Measurements from ENCODE around the gene TIMM44. TPM values are rescaled to one million over a fixed set of nuclear protein-coding genes. Genes with fewer than 3 reads are reported as not detected.

Gene TIMM44
- total RNA-seq, 2 donors from 2014 or later = 20.5 to 73.8 TPM

DNA sequence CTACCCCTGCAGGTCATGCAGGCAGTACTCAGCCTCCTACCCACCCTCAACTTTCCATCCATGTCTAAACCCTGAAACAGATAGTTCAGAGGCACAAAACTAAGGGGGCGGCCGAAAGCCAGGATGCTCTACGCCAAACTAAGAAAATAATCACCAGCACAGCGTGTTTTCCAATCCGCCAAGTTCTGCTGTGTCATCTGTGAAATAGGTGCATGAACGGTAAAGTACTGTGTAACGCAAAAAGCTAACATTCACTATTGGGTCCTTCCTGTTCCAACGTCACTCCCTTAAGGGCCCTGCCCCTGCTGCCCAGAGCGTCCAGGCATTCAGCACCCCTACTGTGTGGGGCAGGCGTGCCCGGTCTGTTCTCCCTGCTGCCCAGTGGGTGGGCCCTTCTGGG lies 12.2 kb upstream of the TIMM44 start:
- no peak overlapping the region for H3K27ac ChIP-seq
- TF ChIP-seq POLR2A (IDR thresholded peaks at IDR 0.05) = no peak
- TF ChIP-seq, protein P1, sequence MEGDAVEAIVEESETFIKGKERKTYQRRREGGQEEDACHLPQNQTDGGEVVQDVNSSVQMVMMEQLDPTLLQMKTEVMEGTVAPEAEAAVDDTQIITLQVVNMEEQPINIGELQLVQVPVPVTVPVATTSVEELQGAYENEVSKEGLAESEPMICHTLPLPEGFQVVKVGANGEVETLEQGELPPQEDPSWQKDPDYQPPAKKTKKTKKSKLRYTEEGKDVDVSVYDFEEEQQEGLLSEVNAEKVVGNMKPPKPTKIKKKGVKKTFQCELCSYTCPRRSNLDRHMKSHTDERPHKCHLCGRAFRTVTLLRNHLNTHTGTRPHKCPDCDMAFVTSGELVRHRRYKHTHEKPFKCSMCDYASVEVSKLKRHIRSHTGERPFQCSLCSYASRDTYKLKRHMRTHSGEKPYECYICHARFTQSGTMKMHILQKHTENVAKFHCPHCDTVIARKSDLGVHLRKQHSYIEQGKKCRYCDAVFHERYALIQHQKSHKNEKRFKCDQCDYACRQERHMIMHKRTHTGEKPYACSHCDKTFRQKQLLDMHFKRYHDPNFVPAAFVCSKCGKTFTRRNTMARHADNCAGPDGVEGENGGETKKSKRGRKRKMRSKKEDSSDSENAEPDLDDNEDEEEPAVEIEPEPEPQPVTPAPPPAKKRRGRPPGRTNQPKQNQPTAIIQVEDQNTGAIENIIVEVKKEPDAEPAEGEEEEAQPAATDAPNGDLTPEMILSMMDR (IDR thresholded peaks at IDR 0.05) = no peak

DNA sequence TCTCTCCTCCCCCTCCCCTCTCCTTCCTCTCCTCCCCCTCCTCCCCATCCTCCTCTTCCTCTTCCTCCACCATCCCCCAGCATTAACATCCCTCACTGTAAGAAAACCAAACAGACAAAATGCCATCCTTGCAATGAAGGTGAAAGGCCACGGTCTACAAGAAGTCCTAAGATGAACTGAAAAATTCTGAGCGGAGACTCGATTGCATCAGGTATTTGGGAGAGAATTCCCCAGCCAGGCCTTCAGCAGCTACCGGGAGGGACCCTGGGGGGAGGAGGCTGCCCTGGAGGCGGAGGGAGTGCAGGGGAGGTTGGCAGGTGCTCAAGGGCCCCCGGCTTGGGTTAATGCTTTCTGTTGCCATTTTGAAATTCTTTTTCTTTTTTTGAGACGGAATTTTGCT lies 10.1 kb upstream of the TIMM44 start:
- Histone ChIP-seq H3K27ac (no peak overlapping the region), H3K9me3 (no peaks in the 10 kb centered on the region), H3K4me3 (no peak overlapping the region), H3K36me3 (replicated peaks in 1 of 2; ENCODE audit: insufficient read depth in 1 of 2, low read depth in 2 of 2) (no peaks in the 10 kb centered on the region), H3K4me1 (no peaks in the 10 kb centered on the region), H3K27me3 (no peaks in the 10 kb centered on the region)
- 73 to 83% methylated on average over 7 of the region's 7 CpGs for WGBS, 2 donors
- TF ChIP-seq, protein P1 (IDR thresholded peaks at IDR 0.05) = no peak
- no peak for TF ChIP-seq POLR2A (IDR thresholded peaks at IDR 0.05)
- DNase-seq (no peak), ATAC-seq (no peak)
- intact Hi-C loops (cut with DNase I) = no loop called here

More for the DNA sequence above, 12.2 kb upstream of the TIMM44 start:
- no peaks in the 10 kb centered on the region for H3K4me1 ChIP-seq
- ATAC-seq = no peak
- H3K27me3 ChIP-seq = no peaks in the 10 kb centered on the region
- no peak for DNase-seq
- intact Hi-C loops (cut with DNase I) = no loop called here
- no peaks in the 10 kb centered on the region for H3K36me3 ChIP-seq (replicated peaks in 1 of 2; ENCODE audit: insufficient read depth in 1 of 2, low read depth in 2 of 2)
- H3K4me3 ChIP-seq = no peak overlapping the region
- WGBS, 2 donors = 78 to 86% methylated on average over 10 to 11 of the region's 11 CpGs
- no peaks in the 10 kb centered on the region for H3K9me3 ChIP-seq

DNA sequence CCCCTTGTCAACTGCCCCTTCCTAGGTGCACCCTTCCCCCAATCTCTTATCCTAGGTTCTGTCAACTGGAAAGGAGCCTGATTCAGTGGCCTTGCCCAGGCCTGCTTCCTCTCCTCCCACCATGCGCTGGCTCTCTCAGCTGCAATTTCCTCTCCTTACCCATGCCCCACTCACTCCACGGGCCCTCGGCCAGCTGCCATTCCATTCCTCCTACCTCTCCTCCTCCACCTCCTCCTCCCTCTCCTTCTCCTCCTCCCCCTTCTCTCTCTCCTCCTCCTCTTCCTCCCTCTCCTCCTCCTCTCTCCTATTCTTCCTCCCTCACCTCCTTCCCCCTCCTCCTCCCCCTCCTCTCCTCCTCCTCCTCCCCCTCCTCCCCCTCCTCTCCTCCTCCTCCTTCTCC lies 9.6 kb upstream of the TIMM44 start:
- WGBS, 2 donors = 35 to 45% methylated on average over 3 of the region's 3 CpGs
- ATAC-seq (no peak), DNase-seq (no peak)
- no peak overlapping the region for H3K27ac ChIP-seq
- H3K36me3 ChIP-seq (replicated peaks in 1 of 2; ENCODE audit: insufficient read depth in 1 of 2, low read depth in 2 of 2) = no peaks in the 10 kb centered on the region
- no peaks in the 10 kb centered on the region for H3K4me1 ChIP-seq
- H3K4me3 ChIP-seq = no peak overlapping the region
- intact Hi-C loops (cut with DNase I) = no loop called here
- TF ChIP-seq, protein P1 (IDR thresholded peaks at IDR 0.05) = no peak
- TF ChIP-seq POLR2A (IDR thresholded peaks at IDR 0.05) = no peak
- no peaks in the 10 kb centered on the region for H3K27me3 ChIP-seq
- no peaks in the 10 kb centered on the region for H3K9me3 ChIP-seq

DNA sequence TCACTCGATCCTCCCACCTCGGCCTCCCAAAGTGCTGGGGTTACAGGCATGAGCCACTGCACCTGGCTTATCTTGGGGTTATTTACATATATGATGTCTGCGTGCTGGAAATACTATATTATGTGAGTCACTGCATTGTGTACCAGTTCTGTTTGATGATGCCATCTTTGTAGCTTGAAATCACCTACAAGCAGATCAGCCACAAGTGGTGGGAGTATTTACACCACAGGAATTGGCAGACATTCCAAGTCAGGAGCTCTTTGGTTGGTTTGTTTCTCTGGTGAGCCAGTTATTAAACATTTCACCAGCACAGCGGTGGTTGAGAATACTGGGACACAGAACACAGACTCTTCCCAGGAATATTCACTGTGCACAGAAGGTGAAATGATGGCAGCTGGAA lies 4.5 kb upstream of the TIMM44 start:
- ATAC-seq = no peak
- H3K27ac ChIP-seq = no peak overlapping the region
- intact Hi-C loops (cut with DNase I) = loop anchor here (5.0 kb wide), 1 partner anchor 299 kb away; no protein-coding TSS in a partner anchor
- H3K27me3 ChIP-seq = no peaks in the 10 kb centered on the region
- no peaks in the 10 kb centered on the region for H3K9me3 ChIP-seq
- no peak for DNase-seq
- TF ChIP-seq, protein P1 (IDR thresholded peaks at IDR 0.05) = no peak
- TF ChIP-seq POLR2A (IDR thresholded peaks at IDR 0.05) = no peak
- no peak overlapping the region for H3K4me3 ChIP-seq
- H3K4me1 ChIP-seq = peaks cover 5% of the 10 kb centered on the region
- WGBS, 2 donors = 94% methylated on average over 4 of the region's 4 CpGs
- no peaks in the 10 kb centered on the region for H3K36me3 ChIP-seq (replicated peaks in 1 of 2; ENCODE audit: insufficient read depth in 1 of 2, low read depth in 2 of 2)

DNA sequence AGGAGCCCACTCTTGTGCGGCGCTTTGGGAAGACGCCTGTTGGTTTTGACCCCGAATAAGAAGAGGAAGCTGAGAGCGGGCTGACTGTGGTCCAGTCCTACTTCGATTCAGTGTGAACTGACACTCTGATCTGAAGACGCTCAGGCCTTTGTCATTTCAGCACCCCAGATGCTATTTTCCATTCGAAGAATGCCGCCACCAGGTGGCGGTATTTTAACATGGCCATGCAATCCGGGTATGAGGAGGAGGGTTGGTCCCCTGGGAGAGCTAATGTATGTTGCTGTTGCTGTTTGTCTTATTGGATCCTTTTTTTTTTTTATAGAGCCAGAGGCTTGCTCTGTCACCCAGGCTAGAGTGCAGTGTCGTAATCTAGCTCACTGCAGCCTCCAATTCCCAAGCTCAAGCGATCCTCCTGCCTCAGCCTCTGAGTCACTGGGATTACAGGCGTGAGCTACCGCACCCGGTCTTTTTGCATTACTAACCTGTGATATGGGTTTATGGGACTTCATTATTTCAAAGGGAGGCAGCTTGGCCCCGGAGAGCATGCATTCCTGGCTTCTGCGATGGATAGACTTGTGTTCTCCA lies 803 bp upstream of the TIMM44 start:
- Histone ChIP-seq H3K27ac (peak overlapping the region; percentile 88 to 100 (median 96)), H3K36me3 (replicated peaks in 1 of 2; ENCODE audit: insufficient read depth in 1 of 2, low read depth in 2 of 2) (peaks cover 0 to 4% of the 10 kb centered on the region in 2 donors), H3K4me3 (peak overlapping the region in 1 of 2 donors; percentile 5), H3K9me3 (no peaks in the 10 kb centered on the region), H3K4me1 (peaks cover 27% of the 10 kb centered on the region), H3K27me3 (no peaks in the 10 kb centered on the region)
- intact Hi-C loops (cut with DNase I) = no loop called here
- ATAC-seq = peak; percentile 49
- TF ChIP-seq POLR2A (IDR thresholded peaks at IDR 0.05) = no peak
- TF ChIP-seq, protein P1 (IDR thresholded peaks at IDR 0.05) = peak; percentile 79 to 94 (median 84)
- DNase-seq = peak; percentile 86 to 90 (median 88)
- 24 to 47% methylated on average over 11 to 18 of the region's 18 CpGs for WGBS, 2 donors
